Esophagus squamous epithelium (tissue), 5 donors: ENCODE measurements around the gene NTPCR. TPM values are rescaled to one million over a fixed set of nuclear protein-coding genes. Genes with fewer than 3 reads are reported as not detected.

ENCODE experiments used
- DNase-seq: peaks from one replicate; lab custom pipeline; 2025; lab: John Stamatoyannopoulos, UW
- H3K27ac ChIP-seq, 4 donors: fragments of 200-600 bp; sonication (generic); one replicate each; pipeline ENCODE4 v1.5.1; 2016 to 2019; ENCODE audit warnings: mild to moderate bottlenecking in 1 of 4
- H3K27me3 ChIP-seq, 4 donors: fragments of 200-600 bp; sonication (generic); 1 replicate in 3 of 4; 2 replicates in 1 of 4; pipeline versions ENCODE4 v1.5.1 to v1.6.0; 2017 to 2021; ENCODE audit warnings: antibody characterized with exemption in 1 of 4
- H3K36me3 ChIP-seq, 3 donors: fragments of 200-600 bp; sonication (generic); one replicate each; pipeline ENCODE4 v1.5.1; 2016 to 2019
- H3K4me1 ChIP-seq, 3 donors: fragments of 200-600 bp; sonication (generic); one replicate each; pipeline ENCODE4 v1.5.1; 2017 to 2019
- H3K4me3 ChIP-seq, 4 donors: fragments of 200-600 bp; sonication (generic); 1 replicate in 3 of 4; 2 replicates in 1 of 4; pipeline ENCODE4 v1.5.1; 2016 to 2019; ENCODE audit warnings: mild to moderate bottlenecking in 2 of 4, moderate library complexity in 1 of 4
- H3K9me3 ChIP-seq, 3 donors: fragments of 200-600 bp; sonication (generic); one replicate each; pipeline ENCODE4 v1.5.1; 2016 to 2019
- CTCF ChIP-seq, 6 experiments: fragments of 450-650 bp in 4 of 6; fragments of 200-600 bp in 2 of 6; sonication (generic) in 2 of 6; IDR thresholded peaks; one replicate each; pipeline ENCODE4 v1.5.1; 2016 to 2019; ENCODE audit warnings: antibody characterized with exemption in 6 of 6, mild to moderate bottlenecking in 4 of 6, moderate library complexity in 4 of 6
- POLR2A ChIP-seq, 4 donors: fragments of 450-650 bp; IDR thresholded peaks; one replicate each; pipeline ENCODE4 v1.6.1; 2017; ENCODE audit warnings: antibody characterized with exemption in 4 of 4, mild to moderate bottlenecking in 4 of 4, moderate library complexity in 3 of 4
- WGBS, 2 donors: methylation state at CpG; one replicate each; pipeline ENCODE4 v1.1.5; 2018; 5-methylcytosine and 5-hydroxymethylcytosine counted together
- intact Hi-C: fragments of 100-400 bp; cut with DNase I; formaldehyde crosslinking; loops from one replicate; pipeline ENCODE4 v1.15.0; 2022
- total RNA-seq, 4 donors: library from RNA; depleted of rRNA; stranded (reverse); fragments of >200 nt; gene quantifications; one replicate each; pipeline ENCODE4 v1.1.0, GENCODE V29; 2016
- donor health status: DM: yes; HTN: yes; CAD: no.

Gene NTPCR
- total RNA-seq, 4 donors from 2014 or later: 19.9 to 35.8 (median 23.4) TPM

- no peaks in the 10 kb centered on the region for H3K4me1 ChIP-seq
- peaks cover 0 to 9% (median 6%) of the 10 kb centered on the region in 3 donors for H3K9me3 ChIP-seq
- 87 to 89% methylated on average over 7 of the region's 7 CpGs for WGBS, 2 donors
- TF ChIP-seq CTCF (IDR thresholded peaks at IDR 0.05) (no peak), POLR2A (IDR thresholded peaks at IDR 0.05) (no peak)
- H3K27ac ChIP-seq: no peak overlapping the region
- peaks cover 0 to 19% (median 0%) of the 10 kb centered on the region in 3 donors for H3K36me3 ChIP-seq
- H3K4me3 ChIP-seq: no peak overlapping the region
- intact Hi-C loops: no loop called here
- H3K27me3 ChIP-seq: no peaks in the 10 kb centered on the region
- DNase-seq: no peak
These were observed 40.8 kb downstream of the NTPCR start for GRCh38 chr1:232991238-232991637.

- 94% methylated on average over 2 of the region's 3 CpGs; no CpG with 5 or more reads in 1 of the 2 donors for WGBS, 2 donors
- H3K9me3 ChIP-seq: peaks cover 0 to 9% (median 6%) of the 10 kb centered on the region in 3 donors
- TF ChIP-seq CTCF (IDR thresholded peaks at IDR 0.05) (no peak), POLR2A (IDR thresholded peaks at IDR 0.05) (no peak)
- no peak overlapping the region for H3K4me3 ChIP-seq
- H3K36me3 ChIP-seq: peaks cover 0 to 29% (median 0%) of the 10 kb centered on the region in 3 donors
- H3K27ac ChIP-seq: no peak overlapping the region
- no peak for DNase-seq
- H3K4me1 ChIP-seq: no peaks in the 10 kb centered on the region
- no peaks in the 10 kb centered on the region for H3K27me3 ChIP-seq
- intact Hi-C loops: no loop called here
These were observed 41.8 kb downstream of the NTPCR start for GRCh38 chr1:232992227-232992626.

- Histone ChIP-seq H3K27ac (no peak overlapping the region), H3K4me3 (no peak overlapping the region), H3K9me3 (peaks cover 0 to 9% (median 6%) of the 10 kb centered on the region in 3 donors), H3K27me3 (no peaks in the 10 kb centered on the region), H3K4me1 (no peaks in the 10 kb centered on the region), H3K36me3 (peaks cover 0 to 42% (median 0%) of the 10 kb centered on the region in 3 donors)
- no peak for DNase-seq
- intact Hi-C loops: no loop called here
- 80 to 100% methylated on average over 2 of the region's 3 CpGs for WGBS, 2 donors
- TF ChIP-seq CTCF (IDR thresholded peaks at IDR 0.05) (no peak), POLR2A (IDR thresholded peaks at IDR 0.05) (no peak)
These were observed 43.1 kb downstream of the NTPCR start for GRCh38 chr1:232993555-232993954.

GRCh38 chr1:232995189-232995588 lies 44.8 kb downstream of the NTPCR start:
- no peak for DNase-seq
- 93 to 100% methylated on average over 2 of the region's 2 CpGs for WGBS, 2 donors

GRCh38 chr1:232996143-232996542 lies 45.7 kb downstream of the NTPCR start:
- intact Hi-C loops: no loop called here

More at GRCh38 chr1:232995189-232995588, 44.8 kb downstream of the NTPCR start:
- no peak overlapping the region for H3K27ac ChIP-seq
- H3K9me3 ChIP-seq: peaks cover 0 to 9% (median 6%) of the 10 kb centered on the region in 3 donors
- no peak overlapping the region for H3K4me3 ChIP-seq
- H3K27me3 ChIP-seq: no peaks in the 10 kb centered on the region
- no peak for TF ChIP-seq POLR2A (IDR thresholded peaks at IDR 0.05)
- no peak for TF ChIP-seq CTCF (IDR thresholded peaks at IDR 0.05)
- H3K36me3 ChIP-seq: peaks cover 0 to 57% (median 3%) of the 10 kb centered on the region in 3 donors
- intact Hi-C loops: no loop called here
- no peaks in the 10 kb centered on the region for H3K4me1 ChIP-seq

More at GRCh38 chr1:232996143-232996542, 45.7 kb downstream of the NTPCR start:
- Histone ChIP-seq H3K27me3 (no peaks in the 10 kb centered on the region), H3K27ac (no peak overlapping the region), H3K36me3 (peaks cover 0 to 63% (median 7%) of the 10 kb centered on the region in 3 donors), H3K4me3 (no peak overlapping the region), H3K9me3 (peaks cover 0 to 9% (median 6%) of the 10 kb centered on the region in 3 donors), H3K4me1 (no peaks in the 10 kb centered on the region)
- TF ChIP-seq POLR2A (IDR thresholded peaks at IDR 0.05) (no peak), CTCF (IDR thresholded peaks at IDR 0.05) (no peak)
- 83 to 100% methylated on average over 1 to 2 of the region's 2 CpGs for WGBS, 2 donors
- no peak for DNase-seq
